ENCODE measurements around the gene CTSZ.
"Not testable (repeated sequence)": the region's sequence is repeated elsewhere in the genome, so short reads cannot be mapped to it uniquely, and the experiment has no call there.

Gene CTSZ

GRCh38 chr20:58995461-58996225 lies 11.4 kb downstream of the CTSZ start:
- no peak for DNase-seq

- DNase-seq, result no peak
Observed at GRCh38 chr20:58994390-58995159, 12.5 kb downstream of the CTSZ start.

GRCh38 chr20:58993332-58994248 lies 13.5 kb downstream of the CTSZ start:
- no peak for DNase-seq

- DNase-seq, result no peak
Observed at GRCh38 chr20:58992911-58993310, 14.1 kb downstream of the CTSZ start.

- no peak for DNase-seq
Observed at GRCh38 chr20:58991715-58992114, 15.3 kb downstream of the CTSZ start.

GRCh38 chr20:58990651-58991445 lies 16.2 kb downstream of the CTSZ start:
- DNase-seq, result no peak

GRCh38 chr20:58989196-58989595 lies 17.9 kb downstream of the CTSZ start:
- DNase-seq, result no peak

- DNase-seq, result no peak
Observed at GRCh38 chr20:58988565-58988882, 18.5 kb downstream of the CTSZ start.

GRCh38 chr20:58987790-58988564 lies 19.1 kb downstream of the CTSZ start:
- DNase-seq, result no peak

- no peak for DNase-seq
Observed at GRCh38 chr20:58986968-58987517, 20.0 kb downstream of the CTSZ start.

- no peak for DNase-seq
Observed at GRCh38 chr20:58986286-58986967, 20.6 kb downstream of the CTSZ start.

GRCh38 chr20:58985656-58986055 lies 21.4 kb downstream of the CTSZ start:
- DNase-seq, result no peak

- DNase-seq, result no peak
Observed at GRCh38 chr20:58984691-58985090, 22.4 kb downstream of the CTSZ start.

GRCh38 chr20:58983115-58983468 lies 24.0 kb downstream of the CTSZ start:
- DNase-seq, result not testable (repeated sequence)

- no peak for DNase-seq
Observed at GRCh38 chr20:58982406-58983114, 24.5 kb downstream of the CTSZ start.

- DNase-seq, result no peak
Observed at GRCh38 chr20:58981628-58982364, 25.3 kb downstream of the CTSZ start.

- DNase-seq, result peak; percentile 92
Observed at GRCh38 chr20:58980711-58981627, 26.1 kb downstream of the CTSZ start, which contains the start of gene NELFCD. Gene NELFCD, plus strand, starts transcription at chr20:58981256. Its CDS starts 54 bp downstream, at chr20:58981310.
